ENCODE data around the gene PRR20D. TPM values are rescaled to one million over a fixed set of nuclear protein-coding genes. Genes with fewer than 3 reads are reported as not detected.
"Not testable (repeated sequence)": the region's sequence is repeated elsewhere in the genome, so short reads cannot be mapped to it uniquely, and the experiment has no call there.

Gene PRR20D
- total RNA-seq, 1 donor from 2014 or later = not detected

GRCh38 chr13:57138988-57139387 is 21.4 kb upstream of the PRR20D start:
- TF ChIP-seq, protein P1, sequence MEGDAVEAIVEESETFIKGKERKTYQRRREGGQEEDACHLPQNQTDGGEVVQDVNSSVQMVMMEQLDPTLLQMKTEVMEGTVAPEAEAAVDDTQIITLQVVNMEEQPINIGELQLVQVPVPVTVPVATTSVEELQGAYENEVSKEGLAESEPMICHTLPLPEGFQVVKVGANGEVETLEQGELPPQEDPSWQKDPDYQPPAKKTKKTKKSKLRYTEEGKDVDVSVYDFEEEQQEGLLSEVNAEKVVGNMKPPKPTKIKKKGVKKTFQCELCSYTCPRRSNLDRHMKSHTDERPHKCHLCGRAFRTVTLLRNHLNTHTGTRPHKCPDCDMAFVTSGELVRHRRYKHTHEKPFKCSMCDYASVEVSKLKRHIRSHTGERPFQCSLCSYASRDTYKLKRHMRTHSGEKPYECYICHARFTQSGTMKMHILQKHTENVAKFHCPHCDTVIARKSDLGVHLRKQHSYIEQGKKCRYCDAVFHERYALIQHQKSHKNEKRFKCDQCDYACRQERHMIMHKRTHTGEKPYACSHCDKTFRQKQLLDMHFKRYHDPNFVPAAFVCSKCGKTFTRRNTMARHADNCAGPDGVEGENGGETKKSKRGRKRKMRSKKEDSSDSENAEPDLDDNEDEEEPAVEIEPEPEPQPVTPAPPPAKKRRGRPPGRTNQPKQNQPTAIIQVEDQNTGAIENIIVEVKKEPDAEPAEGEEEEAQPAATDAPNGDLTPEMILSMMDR (IDR thresholded peaks at IDR 0.05; ENCODE audit: unreplicated experiment) = no peak
- H3K27me3 Mint-ChIP-seq (ENCODE audit: low read depth) = no peaks in the 10 kb centered on the region
- H3K4me1 Mint-ChIP-seq = no peaks in the 10 kb centered on the region
- DNase-seq (ENCODE audit: low spot score in 2 of 2, unreplicated experiment in 2 of 2) = no peak
- H3K27ac Mint-ChIP-seq = no peak overlapping the region
- H3K9me3 Mint-ChIP-seq = no peaks in the 10 kb centered on the region
- no peaks in the 10 kb centered on the region for H3K36me3 Mint-ChIP-seq
- H3K4me3 Mint-ChIP-seq = no peak overlapping the region

DNA sequence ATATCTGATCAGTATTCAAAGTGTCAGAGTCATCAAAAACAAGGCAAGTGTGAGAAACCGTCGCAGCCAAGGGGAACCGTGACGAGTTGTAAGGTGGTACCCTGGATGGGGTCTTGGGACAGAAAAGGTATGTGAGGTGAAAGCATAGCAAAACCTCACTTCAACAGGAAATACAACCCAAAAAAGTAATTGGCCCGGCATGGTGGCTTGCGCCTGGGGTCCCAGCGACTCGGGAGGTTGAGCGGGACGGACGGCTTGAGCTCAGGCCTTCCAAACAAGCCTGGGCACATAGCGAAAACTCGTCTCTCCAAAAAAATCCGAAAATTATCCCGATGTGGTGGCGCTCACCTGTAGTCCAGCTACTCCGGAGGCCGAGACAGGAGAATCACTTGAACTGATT is 20.7 kb upstream of the PRR20D start:
- H3K4me3 Mint-ChIP-seq; H3K36me3 Mint-ChIP-seq; H3K9me3 Mint-ChIP-seq; DNase-seq (ENCODE audit: low spot score in 2 of 2, unreplicated experiment in 2 of 2); H3K4me1 Mint-ChIP-seq; H3K27ac Mint-ChIP-seq; H3K27me3 Mint-ChIP-seq (ENCODE audit: low read depth): not testable (repeated sequence)

DNA sequence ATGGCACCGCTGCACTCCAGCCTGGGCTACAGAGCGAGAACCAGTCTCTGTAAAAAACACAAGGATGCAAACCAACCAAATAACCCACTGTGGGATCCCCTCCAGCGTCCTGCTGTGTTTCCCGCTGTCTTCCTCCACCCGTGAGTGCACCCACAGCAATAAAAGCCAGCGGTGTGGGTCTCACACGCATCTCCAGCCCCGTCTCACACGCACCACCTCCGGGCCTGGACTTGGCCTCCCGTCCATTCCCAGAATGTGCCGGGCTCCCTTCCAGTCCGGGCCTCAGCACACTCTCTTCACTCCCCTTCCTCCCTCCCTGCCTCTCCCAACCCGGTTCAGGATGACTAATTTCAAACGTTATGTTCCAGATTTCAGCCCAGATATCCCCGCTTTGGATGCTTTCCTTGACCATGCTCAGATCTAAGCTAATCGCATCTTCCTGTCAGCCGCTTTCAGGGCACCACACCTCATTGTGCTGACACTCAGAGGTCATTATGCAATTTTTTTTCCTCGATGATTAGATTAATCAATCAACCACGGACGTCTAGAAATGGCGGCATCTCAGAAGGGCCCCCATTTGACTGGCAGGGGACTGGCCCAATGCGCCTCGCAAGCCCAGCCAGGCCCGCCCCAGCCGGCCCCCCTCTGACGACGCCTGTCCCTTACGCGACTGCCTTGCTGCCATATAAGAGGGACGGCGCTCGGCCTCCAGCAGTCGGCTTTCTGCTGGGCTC is 20.0 kb upstream of the PRR20D start, which contains the start of gene PRR20A:
Gene PRR20A, plus strand, starts transcription at position 684 of the 734 bp plus-strand sequence. CDS start 387 bp downstream, outside the sequence.
- H3K27ac Mint-ChIP-seq, H3K4me1 Mint-ChIP-seq: not testable (repeated sequence)

DNA sequence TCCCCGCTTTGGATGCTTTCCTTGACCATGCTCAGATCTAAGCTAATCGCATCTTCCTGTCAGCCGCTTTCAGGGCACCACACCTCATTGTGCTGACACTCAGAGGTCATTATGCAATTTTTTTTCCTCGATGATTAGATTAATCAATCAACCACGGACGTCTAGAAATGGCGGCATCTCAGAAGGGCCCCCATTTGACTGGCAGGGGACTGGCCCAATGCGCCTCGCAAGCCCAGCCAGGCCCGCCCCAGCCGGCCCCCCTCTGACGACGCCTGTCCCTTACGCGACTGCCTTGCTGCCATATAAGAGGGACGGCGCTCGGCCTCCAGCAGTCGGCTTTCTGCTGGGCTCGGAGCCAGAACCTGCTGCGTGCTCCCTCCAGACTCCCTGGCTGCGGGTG is 13.2 kb upstream of the PRR20D start, which contains the start of gene PRR20B:
Gene PRR20B, plus strand, starts transcription at position 301 of the 400 bp plus-strand sequence. CDS start 387 bp downstream, outside the sequence.
- not testable (repeated sequence) for H3K27me3 Mint-ChIP-seq (ENCODE audit: low read depth); H3K9me3 Mint-ChIP-seq; H3K27ac Mint-ChIP-seq; H3K4me1 Mint-ChIP-seq; H3K4me3 Mint-ChIP-seq; H3K36me3 Mint-ChIP-seq; DNase-seq (ENCODE audit: low spot score in 2 of 2, unreplicated experiment in 2 of 2)

More for the DNA sequence above, 20.0 kb upstream of the PRR20D start, which contains the start of gene PRR20A:
- H3K36me3 Mint-ChIP-seq; H3K9me3 Mint-ChIP-seq; H3K27me3 Mint-ChIP-seq (ENCODE audit: low read depth); DNase-seq (ENCODE audit: low spot score in 2 of 2, unreplicated experiment in 2 of 2); H3K4me3 Mint-ChIP-seq: not testable (repeated sequence)

GRCh38 chr13:57148106-57148505 is 12.3 kb upstream of the PRR20D start:
- not testable (repeated sequence) for H3K27me3 Mint-ChIP-seq (ENCODE audit: low read depth); H3K4me3 Mint-ChIP-seq; H3K9me3 Mint-ChIP-seq; DNase-seq (ENCODE audit: low spot score in 2 of 2, unreplicated experiment in 2 of 2); H3K36me3 Mint-ChIP-seq; H3K4me1 Mint-ChIP-seq; H3K27ac Mint-ChIP-seq

DNA sequence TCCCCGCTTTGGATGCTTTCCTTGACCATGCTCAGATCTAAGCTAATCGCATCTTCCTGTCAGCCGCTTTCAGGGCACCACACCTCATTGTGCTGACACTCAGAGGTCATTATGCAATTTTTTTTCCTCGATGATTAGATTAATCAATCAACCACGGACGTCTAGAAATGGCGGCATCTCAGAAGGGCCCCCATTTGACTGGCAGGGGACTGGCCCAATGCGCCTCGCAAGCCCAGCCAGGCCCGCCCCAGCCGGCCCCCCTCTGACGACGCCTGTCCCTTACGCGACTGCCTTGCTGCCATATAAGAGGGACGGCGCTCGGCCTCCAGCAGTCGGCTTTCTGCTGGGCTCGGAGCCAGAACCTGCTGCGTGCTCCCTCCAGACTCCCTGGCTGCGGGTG is 6.7 kb upstream of the PRR20D start, which contains the start of gene PRR20C:
Gene PRR20C, plus strand, starts transcription at position 301 of the 400 bp plus-strand sequence. CDS start 387 bp downstream, outside the sequence.
- not testable (repeated sequence) for H3K36me3 Mint-ChIP-seq

DNA sequence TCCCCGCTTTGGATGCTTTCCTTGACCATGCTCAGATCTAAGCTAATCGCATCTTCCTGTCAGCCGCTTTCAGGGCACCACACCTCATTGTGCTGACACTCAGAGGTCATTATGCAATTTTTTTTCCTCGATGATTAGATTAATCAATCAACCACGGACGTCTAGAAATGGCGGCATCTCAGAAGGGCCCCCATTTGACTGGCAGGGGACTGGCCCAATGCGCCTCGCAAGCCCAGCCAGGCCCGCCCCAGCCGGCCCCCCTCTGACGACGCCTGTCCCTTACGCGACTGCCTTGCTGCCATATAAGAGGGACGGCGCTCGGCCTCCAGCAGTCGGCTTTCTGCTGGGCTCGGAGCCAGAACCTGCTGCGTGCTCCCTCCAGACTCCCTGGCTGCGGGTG is 6.5 kb downstream of the PRR20D start, which contains the start of gene PRR20E:
Gene PRR20E, plus strand, starts transcription at position 301 of the 400 bp plus-strand sequence. CDS start 387 bp downstream, outside the sequence.
- not testable (repeated sequence) for H3K36me3 Mint-ChIP-seq; H3K4me1 Mint-ChIP-seq; DNase-seq (ENCODE audit: low spot score in 2 of 2, unreplicated experiment in 2 of 2); H3K4me3 Mint-ChIP-seq; H3K9me3 Mint-ChIP-seq; H3K27me3 Mint-ChIP-seq (ENCODE audit: low read depth); H3K27ac Mint-ChIP-seq

More for the DNA sequence above, 6.7 kb upstream of the PRR20D start, which contains the start of gene PRR20C:
- not testable (repeated sequence) for H3K27me3 Mint-ChIP-seq (ENCODE audit: low read depth); H3K4me3 Mint-ChIP-seq; H3K9me3 Mint-ChIP-seq; H3K27ac Mint-ChIP-seq; H3K4me1 Mint-ChIP-seq; DNase-seq (ENCODE audit: low spot score in 2 of 2, unreplicated experiment in 2 of 2)

GRCh38 chr13:57191667-57192066 is 31.2 kb downstream of the PRR20D start:
- DNase-seq (ENCODE audit: low spot score in 2 of 2, unreplicated experiment in 2 of 2) = no peak
- peaks cover 4% of the 10 kb centered on the region for H3K9me3 Mint-ChIP-seq
- no peaks in the 10 kb centered on the region for H3K36me3 Mint-ChIP-seq
- no peak overlapping the region for H3K27ac Mint-ChIP-seq
- no peaks in the 10 kb centered on the region for H3K4me1 Mint-ChIP-seq
- H3K4me3 Mint-ChIP-seq = no peak overlapping the region
- no peaks in the 10 kb centered on the region for H3K27me3 Mint-ChIP-seq (ENCODE audit: low read depth)
- TF ChIP-seq, protein P1 (IDR thresholded peaks at IDR 0.05; ENCODE audit: unreplicated experiment) = no peak
